Measurements from ENCODE around the gene CNTNAP2. TPM values are rescaled to one million over a fixed set of nuclear protein-coding genes. Genes with fewer than 3 reads are reported as not detected.

CNTNAP2 gene
- total and polyA plus RNA-seq, 7 experiments from 2014 or later, result 0.02 to 0.48 (median 0.24) TPM; not detected in 2

DNA sequence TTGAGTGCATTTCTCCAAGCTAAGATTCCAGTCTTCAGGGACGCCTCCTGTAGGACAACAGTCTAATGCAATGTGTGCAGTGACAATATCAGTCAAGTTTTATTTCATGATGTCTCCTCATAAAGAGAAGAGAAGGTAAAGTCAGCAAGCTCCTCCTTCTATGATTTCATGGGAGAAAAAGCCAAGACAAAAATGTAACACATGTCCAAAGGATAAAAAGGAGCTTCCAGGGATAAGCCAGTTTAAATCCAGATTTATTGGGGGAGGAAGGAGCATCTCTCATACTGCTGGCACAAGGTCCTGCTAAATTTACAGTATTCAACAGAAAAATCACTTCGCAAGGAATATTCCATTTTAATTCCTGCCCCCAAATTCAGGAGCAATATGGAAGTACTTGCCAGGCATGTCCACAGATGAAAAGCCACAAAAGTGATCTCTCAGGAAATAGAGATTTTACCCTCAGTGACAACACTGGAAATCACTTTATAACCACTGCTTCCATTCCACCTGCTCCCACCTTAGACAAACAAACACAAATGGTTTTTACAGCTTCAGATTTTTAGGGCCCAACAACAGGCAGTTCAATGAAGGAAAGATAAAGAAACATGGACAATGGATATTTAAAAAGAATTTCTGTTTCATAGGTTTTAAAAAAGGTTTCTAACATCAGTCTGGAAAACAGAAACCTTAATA, 1796.5 kb downstream of the CNTNAP2 start:
- no peaks in the 10 kb centered on the region for H3K27me3 Mint-ChIP-seq
- intact Hi-C loops (cut with micrococcal nuclease), result no loop called here
- H3K36me3 Mint-ChIP-seq, result no peaks in the 10 kb centered on the region
- no peak overlapping the region for H3K4me3 Mint-ChIP-seq
- no peaks in the 10 kb centered on the region for H3K36me3 ChIP-seq (ENCODE audit: control insufficient read depth in 2 of 3, insufficient read depth in 3 of 3, low read length in 3 of 3)
- H3K27ac Mint-ChIP-seq, result no peak overlapping the region
- H3K4me3 ChIP-seq (ENCODE audit: low read length), result no peak overlapping the region
- H3K27ac ChIP-seq (ENCODE audit: low read depth, low read length), result no peak overlapping the region
- H3K4me1 ChIP-seq (ENCODE audit: control insufficient read depth in 2 of 2, insufficient read depth in 2 of 2, low read length in 2 of 2), result no peaks in the 10 kb centered on the region
- H3K9me3 Mint-ChIP-seq, result no peaks in the 10 kb centered on the region
- ChIA-PET POLR2A (no interaction called here), CTCF (no interaction called here)
- H3K9me3 ChIP-seq (ENCODE audit: control insufficient read depth in 2 of 3, low read length in 3 of 3), result no peaks in the 10 kb centered on the region
- DNase-seq (no peak), ATAC-seq (no peak)
- no peaks in the 10 kb centered on the region for H3K27me3 ChIP-seq (ENCODE audit: control insufficient read depth in 2 of 2, insufficient read depth in 2 of 2, low read length in 2 of 2)
- no peaks in the 10 kb centered on the region for H3K4me1 Mint-ChIP-seq

DNA sequence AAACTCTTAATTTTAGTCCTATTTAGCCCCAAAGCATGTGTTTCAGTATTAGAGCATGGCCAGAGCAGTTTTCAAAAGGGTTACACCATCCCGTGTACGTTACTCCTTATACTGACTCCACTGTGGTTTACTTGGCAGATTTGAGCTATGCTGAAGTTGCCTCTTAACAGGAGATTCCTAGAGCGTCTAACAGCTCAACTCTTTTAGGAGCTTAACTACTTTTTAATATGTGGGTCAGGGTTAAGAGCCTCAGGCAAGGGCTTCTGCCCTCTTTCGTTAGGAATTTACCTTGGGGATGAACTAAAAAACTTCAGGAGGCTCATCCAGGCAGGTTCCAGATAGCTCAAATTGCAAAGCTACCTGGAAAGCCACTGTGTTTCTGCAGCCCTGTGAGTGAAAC, 1799.2 kb downstream of the CNTNAP2 start:
- no peaks in the 10 kb centered on the region for H3K4me1 Mint-ChIP-seq
- Histone ChIP-seq H3K9me3 (ENCODE audit: control insufficient read depth in 2 of 3, low read length in 3 of 3) (no peaks in the 10 kb centered on the region), H3K27ac (ENCODE audit: low read depth, low read length) (no peak overlapping the region), H3K27me3 (ENCODE audit: control insufficient read depth in 2 of 2, insufficient read depth in 2 of 2, low read length in 2 of 2) (no peaks in the 10 kb centered on the region), H3K36me3 (ENCODE audit: control insufficient read depth in 2 of 3, insufficient read depth in 3 of 3, low read length in 3 of 3) (no peaks in the 10 kb centered on the region), H3K4me3 (ENCODE audit: low read length) (no peak overlapping the region), H3K4me1 (ENCODE audit: control insufficient read depth in 2 of 2, insufficient read depth in 2 of 2, low read length in 2 of 2) (no peaks in the 10 kb centered on the region)
- CTCF ChIA-PET, result interaction anchor here (0.7 kb wide), 1 partner anchor 57 kb away, joined by 3 read pairs; no protein-coding TSS in a partner anchor
- POLR2A ChIA-PET, result no interaction called here
- H3K27me3 Mint-ChIP-seq, result no peaks in the 10 kb centered on the region
- intact Hi-C loops (cut with micrococcal nuclease), result no loop called here
- H3K9me3 Mint-ChIP-seq, result no peaks in the 10 kb centered on the region
- H3K4me3 Mint-ChIP-seq, result no peak overlapping the region
- H3K27ac Mint-ChIP-seq, result no peak overlapping the region
- no peaks in the 10 kb centered on the region for H3K36me3 Mint-ChIP-seq
- ATAC-seq (no peak), DNase-seq (no peak)

DNA sequence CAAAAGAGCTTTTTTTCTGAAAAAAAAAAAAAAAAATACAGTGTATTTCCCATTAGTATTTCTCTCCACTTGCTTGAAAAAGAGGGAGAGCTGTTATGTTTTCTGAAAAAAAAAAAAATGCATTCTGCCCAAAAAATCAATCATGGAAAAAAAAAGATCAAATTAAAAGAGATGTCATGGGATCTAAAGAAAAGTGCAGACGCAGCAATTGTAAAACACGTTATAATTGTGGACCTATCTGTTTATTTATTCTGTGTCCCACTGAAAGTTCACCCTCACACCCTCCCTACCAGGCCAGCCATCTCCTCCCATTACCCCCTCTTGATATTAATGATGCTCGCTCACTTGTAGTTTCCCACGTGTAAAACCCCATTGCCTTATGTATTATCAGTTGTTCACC, 1800.0 kb downstream of the CNTNAP2 start:
- intact Hi-C loops (cut with micrococcal nuclease), result no loop called here
- ATAC-seq, result no peak

DNA sequence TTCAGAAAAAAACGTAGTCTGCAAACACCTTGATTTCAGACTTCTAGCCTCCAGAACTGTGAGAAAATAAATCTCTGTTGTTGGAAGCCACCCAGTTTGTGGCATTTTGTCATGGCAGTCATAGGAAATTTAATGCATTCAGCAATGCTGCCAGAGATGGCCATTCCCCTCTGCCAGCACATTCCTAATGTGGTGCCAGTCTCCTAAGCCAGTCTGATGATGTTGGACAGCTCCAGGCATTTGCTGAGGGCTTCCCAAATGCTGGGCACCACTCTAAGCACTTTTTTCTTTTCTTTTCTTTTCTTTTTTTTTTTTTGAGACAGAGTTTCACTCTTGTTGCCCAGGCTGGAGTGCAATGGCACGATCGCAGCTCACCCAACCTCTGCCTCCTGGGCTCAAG, 1807.2 kb downstream of the CNTNAP2 start:
- H3K27me3 Mint-ChIP-seq, result no peaks in the 10 kb centered on the region
- no peaks in the 10 kb centered on the region for H3K36me3 Mint-ChIP-seq
- H3K9me3 Mint-ChIP-seq, result peaks cover 0 to 5% (median 0%) of the 10 kb centered on the region in 11 donors
- Histone ChIP-seq H3K27ac (ENCODE audit: low read depth, low read length) (no peak overlapping the region), H3K4me1 (ENCODE audit: control insufficient read depth in 2 of 2, insufficient read depth in 2 of 2, low read length in 2 of 2) (no peaks in the 10 kb centered on the region), H3K27me3 (ENCODE audit: control insufficient read depth in 2 of 2, insufficient read depth in 2 of 2, low read length in 2 of 2) (no peaks in the 10 kb centered on the region), H3K4me3 (ENCODE audit: low read length) (no peak overlapping the region), H3K9me3 (ENCODE audit: control insufficient read depth in 2 of 3, low read length in 3 of 3) (no peaks in the 10 kb centered on the region), H3K36me3 (ENCODE audit: control insufficient read depth in 2 of 3, insufficient read depth in 3 of 3, low read length in 3 of 3) (no peaks in the 10 kb centered on the region)
- POLR2A ChIA-PET, result no interaction called here
- no peak overlapping the region for H3K4me3 Mint-ChIP-seq
- no peak overlapping the region for H3K27ac Mint-ChIP-seq
- CTCF ChIA-PET, result no interaction called here
- ATAC-seq (no peak), DNase-seq (no peak)
- intact Hi-C loops (cut with micrococcal nuclease), result no loop called here
- no peaks in the 10 kb centered on the region for H3K4me1 Mint-ChIP-seq

More for the DNA sequence above, 1800.0 kb downstream of the CNTNAP2 start:
- Histone ChIP-seq H3K36me3 (ENCODE audit: control insufficient read depth in 2 of 3, insufficient read depth in 3 of 3, low read length in 3 of 3) (no peaks in the 10 kb centered on the region), H3K4me1 (ENCODE audit: control insufficient read depth in 2 of 2, insufficient read depth in 2 of 2, low read length in 2 of 2) (no peaks in the 10 kb centered on the region), H3K4me3 (ENCODE audit: low read length) (no peak overlapping the region), H3K27me3 (ENCODE audit: control insufficient read depth in 2 of 2, insufficient read depth in 2 of 2, low read length in 2 of 2) (no peaks in the 10 kb centered on the region), H3K27ac (ENCODE audit: low read depth, low read length) (no peak overlapping the region), H3K9me3 (ENCODE audit: control insufficient read depth in 2 of 3, low read length in 3 of 3) (no peaks in the 10 kb centered on the region)
- no peaks in the 10 kb centered on the region for H3K36me3 Mint-ChIP-seq
- H3K27ac Mint-ChIP-seq, result no peak overlapping the region
- DNase-seq, result no peak
- H3K4me1 Mint-ChIP-seq, result no peaks in the 10 kb centered on the region
- no peaks in the 10 kb centered on the region for H3K9me3 Mint-ChIP-seq
- no peaks in the 10 kb centered on the region for H3K27me3 Mint-ChIP-seq
- no peak overlapping the region for H3K4me3 Mint-ChIP-seq
- ChIA-PET POLR2A (no interaction called here), CTCF (interaction anchor here (0.7 kb wide), 1 partner anchor 58 kb away, joined by 3 read pairs; no protein-coding TSS in a partner anchor)

DNA sequence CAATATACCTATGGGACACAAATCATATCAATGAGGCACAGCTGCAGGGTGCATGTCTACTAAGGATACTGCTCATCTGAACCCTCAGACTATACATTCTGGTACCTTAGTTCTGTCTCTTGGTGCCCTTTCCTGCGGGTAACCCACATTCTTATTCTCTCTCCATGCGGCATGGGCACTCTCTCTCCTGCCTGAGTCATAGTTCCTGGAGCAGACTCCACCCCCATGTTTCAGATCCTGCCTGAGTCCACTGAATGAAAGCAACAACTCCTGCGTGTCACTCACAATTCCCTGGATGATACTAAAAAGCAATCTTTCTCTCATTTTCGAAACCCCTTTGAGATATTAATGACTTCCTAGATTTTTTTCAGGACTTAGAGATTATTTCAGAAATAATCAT, 1820.8 kb downstream of the CNTNAP2 start:
- no peaks in the 10 kb centered on the region for H3K4me1 Mint-ChIP-seq
- no peak overlapping the region for H3K27ac Mint-ChIP-seq
- Histone ChIP-seq H3K9me3 (ENCODE audit: control insufficient read depth in 2 of 3, low read length in 3 of 3) (no peaks in the 10 kb centered on the region), H3K36me3 (ENCODE audit: control insufficient read depth in 2 of 3, insufficient read depth in 3 of 3, low read length in 3 of 3) (no peaks in the 10 kb centered on the region), H3K27ac (ENCODE audit: low read depth, low read length) (no peak overlapping the region), H3K4me1 (ENCODE audit: control insufficient read depth in 2 of 2, insufficient read depth in 2 of 2, low read length in 2 of 2) (no peaks in the 10 kb centered on the region), H3K4me3 (ENCODE audit: low read length) (no peak overlapping the region), H3K27me3 (ENCODE audit: control insufficient read depth in 2 of 2, insufficient read depth in 2 of 2, low read length in 2 of 2) (no peaks in the 10 kb centered on the region)
- ATAC-seq (no peak), DNase-seq (no peak)
- POLR2A ChIA-PET, result no interaction called here
- no peak overlapping the region for H3K4me3 Mint-ChIP-seq
- intact Hi-C loops (cut with micrococcal nuclease), result no loop called here
- no peaks in the 10 kb centered on the region for H3K36me3 Mint-ChIP-seq
- CTCF ChIA-PET, result no interaction called here
- H3K27me3 Mint-ChIP-seq, result no peaks in the 10 kb centered on the region
- peaks cover 0 to 25% (median 5%) of the 10 kb centered on the region in 11 donors for H3K9me3 Mint-ChIP-seq

DNA sequence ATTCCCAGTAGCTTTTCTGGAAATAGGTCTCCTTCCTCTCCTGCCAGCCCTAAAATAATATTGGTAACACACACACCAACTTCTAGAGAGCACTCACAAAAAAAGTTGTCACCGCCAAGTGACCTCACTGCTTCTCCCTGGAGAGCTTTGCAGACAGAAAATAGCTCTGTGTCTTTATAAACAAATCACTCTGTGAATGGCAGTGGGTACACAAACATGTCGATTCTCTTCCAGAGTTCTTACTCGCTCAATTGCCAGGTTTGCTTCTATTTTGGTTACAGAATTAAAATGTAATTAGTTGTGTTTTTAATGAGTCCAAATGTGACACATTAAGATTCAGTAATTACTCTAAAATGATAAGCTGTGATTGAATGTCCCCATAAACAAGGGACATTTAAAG, 1824.8 kb downstream of the CNTNAP2 start:
- intact Hi-C loops (cut with micrococcal nuclease), result no loop called here
- CTCF ChIA-PET, result no interaction called here
- H3K4me3 ChIP-seq (ENCODE audit: low read length), result no peak overlapping the region
- Mint-ChIP-seq H3K4me1 (no peaks in the 10 kb centered on the region), H3K27ac (no peak overlapping the region), H3K36me3 (no peaks in the 10 kb centered on the region), H3K9me3 (peaks cover 0 to 11% (median 3%) of the 10 kb centered on the region in 11 donors), H3K27me3 (peaks cover 0 to 3% (median 0%) of the 10 kb centered on the region in 5 donors), H3K4me3 (no peak overlapping the region)
- H3K27me3 ChIP-seq (ENCODE audit: control insufficient read depth in 2 of 2, insufficient read depth in 2 of 2, low read length in 2 of 2), result no peaks in the 10 kb centered on the region
- no peaks in the 10 kb centered on the region for H3K9me3 ChIP-seq (ENCODE audit: control insufficient read depth in 2 of 3, low read length in 3 of 3)
- POLR2A ChIA-PET, result no interaction called here
- no peaks in the 10 kb centered on the region for H3K4me1 ChIP-seq (ENCODE audit: control insufficient read depth in 2 of 2, insufficient read depth in 2 of 2, low read length in 2 of 2)
- ATAC-seq, result no peak
- H3K27ac ChIP-seq (ENCODE audit: low read depth, low read length), result no peak overlapping the region
- no peaks in the 10 kb centered on the region for H3K36me3 ChIP-seq (ENCODE audit: control insufficient read depth in 2 of 3, insufficient read depth in 3 of 3, low read length in 3 of 3)
- DNase-seq, result no peak

DNA sequence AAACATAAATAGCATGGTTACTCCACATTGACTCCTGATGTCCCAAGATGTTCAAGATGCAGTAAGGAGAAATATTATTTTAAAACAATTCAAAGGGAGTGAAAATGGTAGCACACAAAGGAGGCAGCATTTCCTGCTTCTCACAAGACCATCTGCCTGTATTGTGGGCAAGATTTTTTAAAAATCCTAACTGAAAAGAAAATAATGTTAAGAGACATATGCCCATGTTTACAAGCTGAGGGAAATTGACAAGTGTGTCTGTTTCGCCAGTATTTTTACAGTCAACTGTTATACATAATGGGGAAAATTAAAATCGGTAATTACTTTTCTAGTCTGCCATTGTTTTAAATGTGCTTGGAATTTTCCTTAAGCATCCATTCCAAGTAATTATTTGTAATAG, 1827.7 kb downstream of the CNTNAP2 start:
- no peaks in the 10 kb centered on the region for H3K36me3 Mint-ChIP-seq
- ChIA-PET CTCF (no interaction called here), POLR2A (no interaction called here)
- intact Hi-C loops (cut with micrococcal nuclease), result no loop called here
- ATAC-seq (no peak), DNase-seq (no peak)
- Histone ChIP-seq H3K27me3 (ENCODE audit: control insufficient read depth in 2 of 2, insufficient read depth in 2 of 2, low read length in 2 of 2) (no peaks in the 10 kb centered on the region), H3K9me3 (ENCODE audit: control insufficient read depth in 2 of 3, low read length in 3 of 3) (no peaks in the 10 kb centered on the region), H3K36me3 (ENCODE audit: control insufficient read depth in 2 of 3, insufficient read depth in 3 of 3, low read length in 3 of 3) (no peaks in the 10 kb centered on the region), H3K4me1 (ENCODE audit: control insufficient read depth in 2 of 2, insufficient read depth in 2 of 2, low read length in 2 of 2) (no peaks in the 10 kb centered on the region), H3K4me3 (ENCODE audit: low read length) (no peak overlapping the region), H3K27ac (ENCODE audit: low read depth, low read length) (no peak overlapping the region)
- H3K4me1 Mint-ChIP-seq, result peaks cover 0 to 2% (median 0%) of the 10 kb centered on the region in 7 donors
- H3K4me3 Mint-ChIP-seq, result no peak overlapping the region
- no peak overlapping the region for H3K27ac Mint-ChIP-seq
- peaks cover 0 to 9% (median 0%) of the 10 kb centered on the region in 5 donors for H3K27me3 Mint-ChIP-seq
- peaks cover 0 to 9% (median 3%) of the 10 kb centered on the region in 11 donors for H3K9me3 Mint-ChIP-seq
